Adrenal gland (tissue), 12 donors: Measurements from ENCODE around the gene C1orf105. TPM values are rescaled to one million over a fixed set of nuclear protein-coding genes. Genes with fewer than 3 reads are reported as not detected.

Experiments used
- DNase-seq, 7 donors: peaks; one replicate each; pipeline ENCODE4 v3.0.0-alpha.2; 2019 to 2020
- H3K27ac ChIP-seq, 5 donors: fragments of 200-600 bp; sonication (generic) in 4 of 5; 1 replicate in 3 of 5; 2 replicates in 2 of 5; pipeline versions ENCODE4 v1.5.1 to v1.8.0; 2016 to 2020; ENCODE audit warnings: mild to moderate bottlenecking in 1 of 5
- H3K27me3 ChIP-seq: fragments of 200-600 bp; 2 replicates; pipeline ENCODE4 v1.8.0; 2021
- H3K36me3 ChIP-seq, 2 donors: fragments of 200-600 bp; replicated peaks in 1 of 2; 1 replicate in 1 of 2; 2 replicates in 1 of 2; pipeline versions ENCODE4 v1.5.1 to v1.8.0; 2018 to 2022
- H3K4me1 ChIP-seq, 2 donors: fragments of 200-600 bp; replicated peaks in 1 of 2; 1 replicate in 1 of 2; 2 replicates in 1 of 2; pipeline versions ENCODE4 v1.5.1 to v1.8.0; 2018 to 2021
- H3K4me3 ChIP-seq, 4 donors: fragments of 200-600 bp; sonication (generic) in 3 of 4; one replicate each; pipeline ENCODE4 v1.5.1; 2016 to 2018
- H3K9me3 ChIP-seq, 3 donors: fragments of 200-600 bp; sonication (generic) in 1 of 3; replicated peaks in 1 of 3; 1 replicate in 2 of 3; 2 replicates in 1 of 3; pipeline versions ENCODE4 v1.5.1 to v1.8.0; 2016 to 2021
- POLR2A ChIP-seq, 2 donors: fragments of 450-650 bp; IDR thresholded peaks; one replicate each; pipeline ENCODE4 v1.6.1; 2017; ENCODE audit warnings: antibody characterized with exemption in 2 of 2, mild to moderate bottlenecking in 2 of 2, moderate library complexity in 1 of 2
- WGBS, 4 donors: extraction: QIAGEN DNeasy Blood & Tissue Kit in 2 of 4; methylation state at CpG; one replicate each; pipeline versions ENCODE4 v1.1.5 to v1.1.7; 2013 to 2017; 5-methylcytosine and 5-hydroxymethylcytosine counted together
- intact Hi-C, 2 donors: fragments of 100-400 bp; cut with DNase I; formaldehyde crosslinking; loops; one replicate each; pipeline versions ENCODE4 v1.14.1 to v1.15.0; 2022 to 2023
- polyA plus RNA-seq, 3 donors: library from polyadenylated mRNA; stranded (reverse); fragments of 200-250 nt in 2 of 3; fragments of 350-450 nt in 1 of 3; fragmentation: Illumina TruSeq in 1 of 3; extraction: RNeasy Lipid Tissue Mini Kit (QIAGEN cat#74804) in 1 of 3; gene quantifications; one replicate each; pipeline ENCODE4 v1.2.3, GENCODE V29; 2013 to 2014
- total RNA-seq, 9 donors: library from RNA; depleted of rRNA in 4 of 9; stranded (reverse); fragments of >200 nt in 4 of 9; fragments of 120-200 nt in 1 of 9; fragmentation: NEBNext Ultra II Directional in 1 of 9; extraction: Animal tissue kit (Norgen Biotek cat#: 25700) in 1 of 9; gene quantifications; one replicate each; pipeline versions ENCODE4 v1.1.0 to v1.2.4, GENCODE V29; 2013 to 2023
- TF ChIP-seq, protein P1 (sequence below), 6 experiments: fragments of 450-650 bp in 4 of 6; fragments of 200-600 bp in 2 of 6; sonication (generic) in 1 of 6; IDR thresholded peaks; 1 replicate in 5 of 6; 2 replicates in 1 of 6; pipeline versions ENCODE4 v1.5.1 to v1.8.0; 2016 to 2021; ENCODE audit warnings: antibody characterized with exemption in 6 of 6, mild to moderate bottlenecking in 2 of 6, moderate library complexity in 1 of 6
- donor health status: healthy with polysubstance abuse.
- donor health status: Bipolar disorder and iron deficiency.
- donor health status: DM: yes; HTN: yes; CAD: no.
- donor health status: DM: no; HTN: no; CAD: no.
- donor health status: DM: no; HTN: no; CAD: no.
- donor health status: DM: yes; HTN: yes; CAD: no.

C1orf105 gene
- total and polyA plus RNA-seq, 12 donors = 0.37 to 0.80 (median 0.39) TPM; not detected in 9

DNA sequence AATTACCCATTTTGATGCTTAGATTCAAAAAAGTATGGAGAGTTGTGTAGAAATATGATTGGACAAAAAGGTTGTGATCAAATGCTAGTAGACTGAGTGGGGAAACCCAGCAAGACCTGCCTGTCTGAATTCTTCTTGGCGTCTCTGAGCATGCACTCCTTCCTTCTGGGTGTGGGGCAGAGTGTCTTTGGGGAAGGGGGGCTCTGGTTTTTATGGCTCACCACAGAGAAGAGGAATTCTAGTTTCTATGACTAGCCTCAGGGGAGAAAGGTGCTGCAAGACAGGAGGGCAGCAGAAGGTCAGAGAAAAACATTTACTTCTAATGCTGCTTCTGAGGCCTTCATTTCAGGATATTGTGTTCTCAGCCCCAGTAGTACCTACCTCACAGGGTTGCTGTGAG, 57.3 kb downstream of the C1orf105 start:
- Histone ChIP-seq H3K27me3 (no peaks in the 10 kb centered on the region), H3K9me3 (no peaks in the 10 kb centered on the region), H3K4me3 (no peak overlapping the region), H3K4me1 (peaks cover 0 to 3% of the 10 kb centered on the region in 2 donors), H3K27ac (no peak overlapping the region), H3K36me3 (no peaks in the 10 kb centered on the region)
- DNase-seq = no peak
- TF ChIP-seq, protein P1, sequence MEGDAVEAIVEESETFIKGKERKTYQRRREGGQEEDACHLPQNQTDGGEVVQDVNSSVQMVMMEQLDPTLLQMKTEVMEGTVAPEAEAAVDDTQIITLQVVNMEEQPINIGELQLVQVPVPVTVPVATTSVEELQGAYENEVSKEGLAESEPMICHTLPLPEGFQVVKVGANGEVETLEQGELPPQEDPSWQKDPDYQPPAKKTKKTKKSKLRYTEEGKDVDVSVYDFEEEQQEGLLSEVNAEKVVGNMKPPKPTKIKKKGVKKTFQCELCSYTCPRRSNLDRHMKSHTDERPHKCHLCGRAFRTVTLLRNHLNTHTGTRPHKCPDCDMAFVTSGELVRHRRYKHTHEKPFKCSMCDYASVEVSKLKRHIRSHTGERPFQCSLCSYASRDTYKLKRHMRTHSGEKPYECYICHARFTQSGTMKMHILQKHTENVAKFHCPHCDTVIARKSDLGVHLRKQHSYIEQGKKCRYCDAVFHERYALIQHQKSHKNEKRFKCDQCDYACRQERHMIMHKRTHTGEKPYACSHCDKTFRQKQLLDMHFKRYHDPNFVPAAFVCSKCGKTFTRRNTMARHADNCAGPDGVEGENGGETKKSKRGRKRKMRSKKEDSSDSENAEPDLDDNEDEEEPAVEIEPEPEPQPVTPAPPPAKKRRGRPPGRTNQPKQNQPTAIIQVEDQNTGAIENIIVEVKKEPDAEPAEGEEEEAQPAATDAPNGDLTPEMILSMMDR (IDR thresholded peaks at IDR 0.05) = no peak
- TF ChIP-seq POLR2A (IDR thresholded peaks at IDR 0.05) = no peak
- WGBS, 4 donors = 87 to 100% (median 92%) methylated on average over 1 of the region's 1 CpG
- intact Hi-C loops = no loop called here

DNA sequence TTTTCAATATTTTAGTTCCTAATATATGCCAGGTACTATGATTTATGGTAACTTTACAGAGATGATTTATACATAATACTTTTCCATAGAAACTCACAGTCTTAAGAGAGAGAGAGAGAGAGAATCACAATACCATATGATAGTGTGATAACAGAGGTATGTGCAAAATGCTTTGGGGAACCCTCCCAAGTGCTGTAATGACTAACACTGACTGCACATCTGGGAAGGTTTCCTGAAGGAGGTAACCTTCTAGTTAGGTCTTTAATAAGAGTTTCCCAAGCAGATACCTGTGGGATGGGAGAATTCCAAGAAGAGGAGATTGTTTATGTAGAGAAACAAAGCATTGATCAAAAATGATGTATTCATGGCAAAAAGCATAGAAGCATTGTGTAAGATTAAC, 58.0 kb downstream of the C1orf105 start:
- Histone ChIP-seq H3K27ac (no peak overlapping the region), H3K4me1 (no peaks in the 10 kb centered on the region), H3K9me3 (no peaks in the 10 kb centered on the region), H3K27me3 (no peaks in the 10 kb centered on the region), H3K4me3 (no peak overlapping the region), H3K36me3 (no peaks in the 10 kb centered on the region)
- TF ChIP-seq, protein P1 (IDR thresholded peaks at IDR 0.05) = no peak
- TF ChIP-seq POLR2A (IDR thresholded peaks at IDR 0.05) = no peak
- DNase-seq = no peak
- intact Hi-C loops = no loop called here

DNA sequence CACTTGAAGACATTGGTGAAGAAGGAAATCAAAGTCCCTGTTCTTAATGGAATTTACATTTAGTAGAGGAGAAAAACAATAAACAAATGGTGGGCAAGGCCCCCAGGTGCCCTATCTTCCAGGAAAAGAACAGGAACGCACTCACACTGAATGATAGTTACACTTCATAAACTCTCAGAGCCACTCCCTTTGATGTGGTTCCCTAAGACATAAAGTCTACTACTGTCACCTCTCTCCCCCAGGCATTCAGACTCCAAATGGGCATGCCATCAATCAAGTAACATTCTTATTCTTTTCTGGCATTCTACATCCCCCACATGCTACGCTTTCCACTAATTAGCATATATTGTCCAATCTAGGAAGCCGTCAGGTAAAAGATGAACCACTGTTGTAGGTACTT, 59.9 kb downstream of the C1orf105 start:
- intact Hi-C loops = no loop called here

DNA sequence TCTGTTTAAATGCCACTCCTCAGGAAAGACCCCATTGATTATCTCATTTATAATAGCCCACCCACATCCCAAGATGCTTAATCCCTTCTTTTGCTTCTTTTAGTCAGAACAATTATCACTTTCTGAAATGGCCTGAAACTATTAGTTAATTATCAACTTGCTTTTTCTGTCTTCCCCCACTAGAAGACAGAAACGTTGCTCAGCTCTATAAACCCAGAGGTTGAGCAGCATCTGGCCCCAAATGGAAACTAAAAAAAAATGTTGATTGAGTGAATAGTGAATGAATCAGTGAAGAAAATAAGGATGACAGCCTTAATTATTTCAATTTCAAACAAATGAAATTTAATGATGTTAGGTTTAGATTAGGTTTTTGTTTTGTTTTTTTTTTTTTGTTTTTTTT, 61.6 kb downstream of the C1orf105 start:
- DNase-seq = no peak
- Histone ChIP-seq H3K27ac (no peak overlapping the region), H3K4me3 (no peak overlapping the region), H3K36me3 (no peaks in the 10 kb centered on the region), H3K27me3 (no peaks in the 10 kb centered on the region), H3K9me3 (no peaks in the 10 kb centered on the region), H3K4me1 (no peaks in the 10 kb centered on the region)
- WGBS, 4 donors = 0 to 12% (median 0%) methylated on average over 1 of the region's 1 CpG
- TF ChIP-seq POLR2A (IDR thresholded peaks at IDR 0.05) = no peak
- TF ChIP-seq, protein P1 (IDR thresholded peaks at IDR 0.05) = no peak
- intact Hi-C loops = no loop called here

More for the DNA sequence above, 59.9 kb downstream of the C1orf105 start:
- Histone ChIP-seq H3K36me3 (no peaks in the 10 kb centered on the region), H3K4me1 (no peaks in the 10 kb centered on the region), H3K4me3 (no peak overlapping the region), H3K27ac (no peak overlapping the region), H3K9me3 (no peaks in the 10 kb centered on the region), H3K27me3 (no peaks in the 10 kb centered on the region)
- 80 to 87% (median 85%) methylated on average over 3 of the region's 3 CpGs for WGBS, 4 donors
- DNase-seq = no peak
- no peak for TF ChIP-seq POLR2A (IDR thresholded peaks at IDR 0.05)
- TF ChIP-seq, protein P1 (IDR thresholded peaks at IDR 0.05) = no peak
